ENCODE results near the gene TMEM119.

The TMEM119 gene

DNA sequence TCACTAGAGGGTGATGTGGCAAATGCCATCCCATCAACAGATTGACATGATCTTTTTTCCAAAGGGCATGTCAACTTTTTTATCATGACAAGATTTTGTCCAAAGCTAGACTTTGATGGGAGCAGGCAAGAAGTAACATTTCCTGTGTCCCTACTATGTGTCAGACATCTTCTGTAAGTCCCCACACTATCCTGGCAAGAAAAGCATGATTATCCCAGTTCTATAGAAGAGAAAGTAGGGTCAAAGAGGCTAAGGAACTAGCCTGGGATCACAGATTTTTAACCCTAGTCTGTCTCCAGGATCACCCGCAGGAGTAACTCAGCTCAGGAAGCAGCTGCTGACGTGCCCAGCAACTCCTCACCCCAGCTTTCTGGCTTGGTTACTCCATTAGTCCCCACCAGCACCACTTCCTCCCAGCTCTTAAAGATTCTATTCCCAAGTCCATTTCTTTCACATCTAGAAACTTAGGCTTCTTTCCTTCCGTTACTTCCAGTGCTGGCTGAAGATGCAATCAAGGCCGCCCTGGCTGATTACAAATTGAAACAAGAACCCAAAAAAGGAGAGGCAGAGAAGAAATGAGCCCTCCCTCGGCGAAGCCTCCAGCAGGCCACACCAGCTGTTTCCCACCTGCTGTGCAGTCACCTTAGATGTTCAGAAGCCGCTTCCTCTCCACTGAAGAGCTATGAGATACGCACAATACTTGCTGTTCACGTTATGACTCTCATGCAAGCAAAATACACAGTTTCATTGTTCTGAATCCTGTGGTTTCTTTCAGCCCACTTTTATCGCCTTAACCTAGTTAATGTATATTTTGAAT, 29.3 kb downstream of the TMEM119 start:
- no peak for TF ChIP-seq ZFX (IDR thresholded peaks at IDR 0.05)
- TF ChIP-seq, protein P1, sequence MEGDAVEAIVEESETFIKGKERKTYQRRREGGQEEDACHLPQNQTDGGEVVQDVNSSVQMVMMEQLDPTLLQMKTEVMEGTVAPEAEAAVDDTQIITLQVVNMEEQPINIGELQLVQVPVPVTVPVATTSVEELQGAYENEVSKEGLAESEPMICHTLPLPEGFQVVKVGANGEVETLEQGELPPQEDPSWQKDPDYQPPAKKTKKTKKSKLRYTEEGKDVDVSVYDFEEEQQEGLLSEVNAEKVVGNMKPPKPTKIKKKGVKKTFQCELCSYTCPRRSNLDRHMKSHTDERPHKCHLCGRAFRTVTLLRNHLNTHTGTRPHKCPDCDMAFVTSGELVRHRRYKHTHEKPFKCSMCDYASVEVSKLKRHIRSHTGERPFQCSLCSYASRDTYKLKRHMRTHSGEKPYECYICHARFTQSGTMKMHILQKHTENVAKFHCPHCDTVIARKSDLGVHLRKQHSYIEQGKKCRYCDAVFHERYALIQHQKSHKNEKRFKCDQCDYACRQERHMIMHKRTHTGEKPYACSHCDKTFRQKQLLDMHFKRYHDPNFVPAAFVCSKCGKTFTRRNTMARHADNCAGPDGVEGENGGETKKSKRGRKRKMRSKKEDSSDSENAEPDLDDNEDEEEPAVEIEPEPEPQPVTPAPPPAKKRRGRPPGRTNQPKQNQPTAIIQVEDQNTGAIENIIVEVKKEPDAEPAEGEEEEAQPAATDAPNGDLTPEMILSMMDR (conservative IDR thresholded peaks at IDR 0.05): no peak
- no peak overlapping the region for H3K27ac ChIP-seq

DNA sequence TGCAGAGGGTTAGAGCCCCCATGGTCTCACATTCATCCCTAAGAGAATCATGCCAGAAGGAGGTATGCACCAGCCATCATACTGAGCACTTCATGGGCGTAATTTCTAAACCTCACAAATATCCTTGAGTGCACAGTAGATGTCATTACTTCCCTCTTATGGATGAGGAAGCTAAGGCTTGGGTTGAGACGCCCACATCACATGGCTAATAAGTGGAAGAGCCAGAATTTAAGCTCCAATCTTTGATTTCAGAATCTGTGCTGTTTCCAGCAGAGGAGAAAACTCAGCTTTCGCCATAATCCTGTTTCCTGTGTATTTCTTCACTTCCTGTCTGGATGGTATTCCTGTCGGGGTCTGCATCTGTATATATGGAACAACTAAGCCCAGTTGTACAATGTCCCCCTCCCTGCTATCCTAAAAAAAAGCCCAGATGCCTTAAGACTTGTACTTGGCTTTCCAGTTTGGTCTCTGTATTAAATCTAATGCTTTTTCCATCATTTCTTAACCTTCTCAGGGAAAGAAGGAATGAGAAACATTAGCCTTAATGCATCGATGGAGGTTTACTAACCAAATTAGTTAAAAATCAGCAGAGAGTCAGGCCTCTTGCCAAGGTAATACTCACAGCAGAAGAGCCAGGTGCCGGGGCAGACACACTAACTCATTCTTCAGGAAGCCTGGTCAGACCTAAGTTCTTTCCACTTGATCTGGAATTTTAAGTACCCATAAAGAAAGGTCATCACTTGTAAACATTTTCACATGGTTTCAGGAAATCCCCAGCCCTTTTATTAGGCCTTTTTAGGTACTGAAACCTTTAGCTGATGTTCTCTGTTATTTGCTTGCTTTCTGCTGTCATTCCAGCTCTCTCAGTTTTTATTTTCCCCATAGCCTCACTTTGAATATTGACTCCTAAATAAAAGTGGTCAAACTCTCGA, 30.2 kb downstream of the TMEM119 start:
- TF ChIP-seq, protein P1 (conservative IDR thresholded peaks at IDR 0.05): no peak
- no peak for TF ChIP-seq ZFX (IDR thresholded peaks at IDR 0.05)
- H3K27ac ChIP-seq: no peak overlapping the region

DNA sequence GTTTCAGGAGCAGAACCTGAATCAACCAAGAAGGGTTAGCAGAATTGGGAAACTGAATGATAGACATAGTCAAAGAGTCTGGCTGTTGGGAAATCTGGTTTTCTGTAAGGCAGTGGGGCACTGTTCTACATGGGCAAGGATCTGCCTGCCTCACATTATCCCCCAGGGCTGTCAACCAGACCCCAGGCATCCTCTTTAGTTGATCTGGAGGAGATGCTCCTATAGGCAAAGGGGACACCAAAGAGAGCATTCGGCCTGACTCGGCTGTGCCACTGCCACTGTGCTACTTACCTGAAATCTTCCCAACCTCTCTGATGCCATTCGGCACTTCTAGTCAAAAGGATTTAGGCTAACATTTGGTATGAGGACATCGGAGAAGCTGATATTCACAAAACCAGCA, 31.4 kb downstream of the TMEM119 start:
- H3K27ac ChIP-seq: peak overlapping the region; percentile 51

DNA sequence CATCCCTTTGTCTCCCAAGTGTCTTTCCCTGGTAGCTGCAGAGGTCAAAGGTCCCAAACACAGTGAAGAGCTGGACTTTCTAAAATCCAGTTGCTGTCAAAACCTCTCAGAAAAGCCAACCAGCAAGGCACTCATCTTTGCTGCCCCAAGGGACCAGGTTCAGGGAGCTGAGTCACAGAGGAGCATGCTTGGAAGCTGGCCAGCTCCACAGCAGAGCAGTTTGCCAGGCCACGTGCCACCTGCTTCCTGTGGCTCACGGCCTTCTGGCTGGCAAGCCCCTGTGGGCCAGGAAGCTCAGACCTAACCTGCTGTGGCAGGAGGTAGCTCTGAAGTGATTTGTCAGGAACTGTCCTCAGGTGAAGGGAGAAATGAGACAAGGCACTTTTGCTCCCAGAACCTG, 31.9 kb downstream of the TMEM119 start:
- TF ChIP-seq, protein P1 (conservative IDR thresholded peaks at IDR 0.05): no peak
- no peak for TF ChIP-seq ZFX (IDR thresholded peaks at IDR 0.05)
- H3K27ac ChIP-seq: peak overlapping the region; percentile 51

More for the DNA sequence above, 31.4 kb downstream of the TMEM119 start:
- TF ChIP-seq, protein P1 (conservative IDR thresholded peaks at IDR 0.05): no peak
- TF ChIP-seq ZFX (IDR thresholded peaks at IDR 0.05): no peak

DNA sequence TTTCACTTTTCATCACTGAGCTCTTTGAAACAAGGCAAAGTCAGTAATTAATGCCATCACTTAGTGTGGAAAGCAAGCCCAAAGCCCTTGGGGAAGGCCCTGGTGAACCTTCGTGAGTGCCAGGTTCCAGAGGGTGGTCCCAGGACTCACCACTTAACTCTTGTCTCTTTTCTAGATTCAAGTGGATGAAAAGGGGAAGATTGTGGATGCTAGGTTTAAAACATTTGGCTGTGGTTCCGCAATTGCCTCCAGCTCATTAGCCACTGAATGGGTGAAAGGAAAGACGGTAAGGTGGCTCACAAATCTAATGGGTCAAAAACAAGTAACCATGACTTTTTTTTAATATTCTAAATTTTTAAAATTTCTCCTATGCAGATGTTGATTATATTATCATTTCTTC, 32.7 kb downstream of the TMEM119 start:
- TF ChIP-seq, protein P1 (conservative IDR thresholded peaks at IDR 0.05): no peak
- TF ChIP-seq ZFX (IDR thresholded peaks at IDR 0.05): no peak
- no peak overlapping the region for H3K27ac ChIP-seq

DNA sequence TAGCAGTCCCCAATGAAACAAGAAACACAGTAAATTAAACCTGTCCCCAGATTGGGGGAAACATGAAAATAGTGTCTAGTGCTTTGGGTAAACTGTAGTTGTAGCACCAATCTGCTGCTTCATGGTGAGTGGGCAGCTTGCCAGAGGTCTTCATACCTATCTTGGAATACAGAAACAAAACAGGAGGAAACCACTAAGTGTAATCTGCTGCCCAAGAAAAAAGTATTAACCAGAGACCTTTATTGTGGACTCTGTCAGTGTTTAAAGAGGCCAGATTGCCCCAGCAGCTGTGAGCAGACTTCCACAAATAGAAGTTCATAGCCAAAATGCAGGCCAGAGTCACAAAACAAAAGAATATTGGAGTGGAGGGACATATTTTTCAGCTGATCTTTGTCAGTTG, 33.2 kb downstream of the TMEM119 start:
- no peak for TF ChIP-seq ZFX (IDR thresholded peaks at IDR 0.05)
- TF ChIP-seq, protein P1 (conservative IDR thresholded peaks at IDR 0.05): no peak
- no peak overlapping the region for H3K27ac ChIP-seq

DNA sequence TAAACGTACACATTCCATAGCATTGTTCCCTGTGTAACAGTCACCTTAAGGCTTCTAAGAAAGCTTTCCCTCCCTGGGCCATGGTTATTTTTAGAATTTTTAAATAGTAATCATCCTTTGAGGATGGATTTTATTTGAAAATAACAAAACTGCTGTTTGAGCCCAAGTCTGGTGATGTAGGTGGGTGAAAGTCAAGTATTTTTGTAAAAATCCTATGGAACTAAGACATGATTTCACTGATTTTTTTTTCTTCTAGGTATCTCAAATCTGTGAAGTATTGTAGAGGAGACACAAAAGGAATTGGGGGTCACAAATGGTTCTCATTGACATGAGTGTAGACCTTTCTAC, 34.1 kb downstream of the TMEM119 start:
- peak overlapping the region; percentile 92; the same call in 1 of the 2 replicates for H3K27ac ChIP-seq
- TF ChIP-seq, protein P1 (conservative IDR thresholded peaks at IDR 0.05): peak; percentile 62
- no peak for TF ChIP-seq ZFX (IDR thresholded peaks at IDR 0.05)
